Spleen (tissue), 7 donors: ENCODE results near the gene DIP2C.

Experiments used
- POLR2A ChIP-seq, 3 donors: fragments of 450-650 bp; IDR thresholded peaks; one replicate each; pipeline ENCODE4 v1.5.1; 2017; ENCODE audit warnings: antibody characterized with exemption in 3 of 3, mild to moderate bottlenecking in 1 of 3
- POLR2AphosphoS5 ChIP-seq, 3 donors: sonication (generic); formaldehyde crosslinking; IDR thresholded peaks; one replicate each; pipeline ENCODE4 v1.5.1; 2017; ENCODE audit warnings: antibody characterized with exemption in 3 of 3
- TF ChIP-seq, protein P1 (sequence below), 11 experiments: fragments of 200-600 bp in 7 of 11; fragments of 450-650 bp in 4 of 11; sonication (generic) in 4 of 11; IDR thresholded peaks in 8 of 11; conservative IDR thresholded peaks in 3 of 11; 1 replicate in 7 of 11; 2 replicates in 4 of 11; pipeline versions ENCODE4 v1.4.0 to v1.8.0; 2016 to 2021; ENCODE audit warnings: antibody characterized with exemption in 11 of 11, inconsistent platforms in 4 of 11, mild to moderate bottlenecking in 1 of 11
- donor health status: DM: no; HTN: no; CAD: no; lungs with moderate emphysema.
- donor health status: DM: no; HTN: no; CAD: no.
- donor health status: DM: no; HTN: no; CAD: no.

DNA sequence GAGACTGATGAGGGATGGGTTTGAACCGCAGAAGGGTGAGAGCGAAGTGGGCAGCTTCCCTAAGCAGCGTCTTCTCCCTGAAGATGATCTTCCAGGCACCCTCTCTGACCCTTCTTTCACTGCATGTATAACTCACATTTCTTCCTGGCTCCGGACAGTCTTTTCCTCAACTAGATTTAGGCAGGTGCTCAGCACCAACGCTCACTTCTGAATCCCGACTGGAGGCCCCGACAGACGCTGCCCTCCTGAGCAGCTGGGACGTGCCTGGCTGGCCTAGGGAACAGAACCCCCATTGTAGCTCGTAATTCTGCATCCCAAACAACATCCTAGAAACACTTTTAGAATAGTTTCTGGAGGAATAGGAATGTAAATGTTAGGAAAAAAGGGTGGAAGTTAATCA is 206.6 kb downstream of the DIP2C start:
- TF ChIP-seq POLR2A (IDR thresholded peaks at IDR 0.05) = no peak
- TF ChIP-seq, protein P1, sequence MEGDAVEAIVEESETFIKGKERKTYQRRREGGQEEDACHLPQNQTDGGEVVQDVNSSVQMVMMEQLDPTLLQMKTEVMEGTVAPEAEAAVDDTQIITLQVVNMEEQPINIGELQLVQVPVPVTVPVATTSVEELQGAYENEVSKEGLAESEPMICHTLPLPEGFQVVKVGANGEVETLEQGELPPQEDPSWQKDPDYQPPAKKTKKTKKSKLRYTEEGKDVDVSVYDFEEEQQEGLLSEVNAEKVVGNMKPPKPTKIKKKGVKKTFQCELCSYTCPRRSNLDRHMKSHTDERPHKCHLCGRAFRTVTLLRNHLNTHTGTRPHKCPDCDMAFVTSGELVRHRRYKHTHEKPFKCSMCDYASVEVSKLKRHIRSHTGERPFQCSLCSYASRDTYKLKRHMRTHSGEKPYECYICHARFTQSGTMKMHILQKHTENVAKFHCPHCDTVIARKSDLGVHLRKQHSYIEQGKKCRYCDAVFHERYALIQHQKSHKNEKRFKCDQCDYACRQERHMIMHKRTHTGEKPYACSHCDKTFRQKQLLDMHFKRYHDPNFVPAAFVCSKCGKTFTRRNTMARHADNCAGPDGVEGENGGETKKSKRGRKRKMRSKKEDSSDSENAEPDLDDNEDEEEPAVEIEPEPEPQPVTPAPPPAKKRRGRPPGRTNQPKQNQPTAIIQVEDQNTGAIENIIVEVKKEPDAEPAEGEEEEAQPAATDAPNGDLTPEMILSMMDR (IDR thresholded peaks at IDR 0.05 in 8 of 11, conservative IDR thresholded peaks at IDR 0.05 in 3 of 11) = no peak
- TF ChIP-seq POLR2AphosphoS5 (IDR thresholded peaks at IDR 0.05) = no peak
